Measurements from ENCODE around the gene NOS1AP. TPM values are rescaled to one million over a fixed set of nuclear protein-coding genes. Genes with fewer than 3 reads are reported as not detected.

Gene NOS1AP
- total RNA-seq, 3 donors from 2014 or later = 11.8 to 17.4 (median 14.3) TPM

DNA sequence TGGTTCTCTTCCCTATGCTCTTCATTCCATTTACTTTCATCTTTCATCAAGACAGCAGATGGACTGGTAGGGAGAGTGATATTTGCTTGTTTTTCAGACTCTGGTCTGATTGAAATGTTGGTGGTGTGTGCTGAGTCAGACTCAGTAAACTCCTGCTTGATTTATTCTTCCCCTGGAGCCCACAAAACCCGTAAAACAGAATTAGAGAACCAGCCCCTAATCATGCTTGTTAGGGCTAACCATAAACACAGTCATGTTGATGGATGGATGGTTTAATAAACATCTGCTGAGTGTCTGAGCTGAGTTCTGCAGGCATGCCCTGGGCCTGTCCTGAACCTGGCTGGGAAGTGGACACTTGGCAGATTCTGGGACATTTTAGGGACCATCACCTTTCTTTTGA lies 24.8 kb downstream of the NOS1AP start:
- H3K4me1 ChIP-seq (ENCODE audit: low read depth) = no peaks in the 10 kb centered on the region
- H3K4me3 ChIP-seq = no peak overlapping the region
- ATAC-seq = no peak
- TF ChIP-seq, protein P1, sequence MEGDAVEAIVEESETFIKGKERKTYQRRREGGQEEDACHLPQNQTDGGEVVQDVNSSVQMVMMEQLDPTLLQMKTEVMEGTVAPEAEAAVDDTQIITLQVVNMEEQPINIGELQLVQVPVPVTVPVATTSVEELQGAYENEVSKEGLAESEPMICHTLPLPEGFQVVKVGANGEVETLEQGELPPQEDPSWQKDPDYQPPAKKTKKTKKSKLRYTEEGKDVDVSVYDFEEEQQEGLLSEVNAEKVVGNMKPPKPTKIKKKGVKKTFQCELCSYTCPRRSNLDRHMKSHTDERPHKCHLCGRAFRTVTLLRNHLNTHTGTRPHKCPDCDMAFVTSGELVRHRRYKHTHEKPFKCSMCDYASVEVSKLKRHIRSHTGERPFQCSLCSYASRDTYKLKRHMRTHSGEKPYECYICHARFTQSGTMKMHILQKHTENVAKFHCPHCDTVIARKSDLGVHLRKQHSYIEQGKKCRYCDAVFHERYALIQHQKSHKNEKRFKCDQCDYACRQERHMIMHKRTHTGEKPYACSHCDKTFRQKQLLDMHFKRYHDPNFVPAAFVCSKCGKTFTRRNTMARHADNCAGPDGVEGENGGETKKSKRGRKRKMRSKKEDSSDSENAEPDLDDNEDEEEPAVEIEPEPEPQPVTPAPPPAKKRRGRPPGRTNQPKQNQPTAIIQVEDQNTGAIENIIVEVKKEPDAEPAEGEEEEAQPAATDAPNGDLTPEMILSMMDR (IDR thresholded peaks at IDR 0.05) = no peak
- intact Hi-C loops (cut with DNase I, micrococcal nuclease) = no loop called here
- H3K36me3 ChIP-seq (ENCODE audit: low read depth) = no peaks in the 10 kb centered on the region
- no peaks in the 10 kb centered on the region for H3K9me3 ChIP-seq
- no peak for DNase-seq

DNA sequence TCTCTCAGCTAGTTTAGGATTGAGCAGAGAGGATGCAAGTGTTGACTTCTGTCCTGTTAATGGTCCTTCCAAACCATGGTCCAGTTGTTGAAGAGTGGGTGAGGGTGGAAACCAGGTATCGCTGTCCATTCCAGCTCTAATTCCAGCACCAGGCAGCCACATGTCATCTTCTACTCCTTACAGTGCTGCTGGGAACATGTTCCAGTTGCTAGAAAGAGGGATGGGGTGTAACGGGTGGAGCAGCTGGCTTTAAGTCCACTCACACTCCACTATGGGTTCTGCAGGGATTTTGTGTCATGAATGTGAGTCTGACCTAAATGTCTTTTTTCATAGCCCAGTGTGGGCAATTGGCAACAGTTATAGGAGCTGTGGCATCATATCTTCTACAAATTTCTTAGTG lies 25.2 kb downstream of the NOS1AP start:
- intact Hi-C loops (cut with DNase I, micrococcal nuclease) = no loop called here
- DNase-seq (no peak), ATAC-seq (no peak)
- TF ChIP-seq, protein P1 (IDR thresholded peaks at IDR 0.05) = no peak
- Histone ChIP-seq H3K4me3 (no peak overlapping the region), H3K36me3 (ENCODE audit: low read depth) (no peaks in the 10 kb centered on the region), H3K9me3 (no peaks in the 10 kb centered on the region), H3K4me1 (ENCODE audit: low read depth) (no peaks in the 10 kb centered on the region)

DNA sequence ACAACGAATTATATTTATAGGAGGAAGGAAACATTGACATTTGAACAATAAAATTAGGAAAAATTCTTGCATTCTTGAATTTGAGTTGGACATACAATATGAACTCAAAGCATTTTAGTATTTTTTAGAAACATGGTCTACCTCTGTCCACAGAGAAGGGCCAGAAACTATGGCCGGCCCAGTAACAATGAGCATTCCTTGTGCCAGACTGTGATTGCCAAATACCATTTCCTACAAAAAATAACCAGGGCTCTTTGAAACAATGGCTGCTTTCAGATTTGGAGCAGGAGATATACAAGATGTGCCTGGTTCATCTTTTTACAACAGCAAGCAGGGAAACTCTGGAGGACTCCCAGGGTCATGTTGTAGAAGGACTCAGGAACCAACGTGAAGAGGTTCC lies 38.4 kb downstream of the NOS1AP start:
- H3K9me3 ChIP-seq = no peaks in the 10 kb centered on the region
- ATAC-seq (no peak), DNase-seq (no peak)
- no peaks in the 10 kb centered on the region for H3K4me1 ChIP-seq (ENCODE audit: low read depth)
- intact Hi-C loops (cut with DNase I, micrococcal nuclease) = no loop called here
- no peak overlapping the region for H3K4me3 ChIP-seq
- no peaks in the 10 kb centered on the region for H3K36me3 ChIP-seq (ENCODE audit: low read depth)
- TF ChIP-seq, protein P1 (IDR thresholded peaks at IDR 0.05) = no peak

DNA sequence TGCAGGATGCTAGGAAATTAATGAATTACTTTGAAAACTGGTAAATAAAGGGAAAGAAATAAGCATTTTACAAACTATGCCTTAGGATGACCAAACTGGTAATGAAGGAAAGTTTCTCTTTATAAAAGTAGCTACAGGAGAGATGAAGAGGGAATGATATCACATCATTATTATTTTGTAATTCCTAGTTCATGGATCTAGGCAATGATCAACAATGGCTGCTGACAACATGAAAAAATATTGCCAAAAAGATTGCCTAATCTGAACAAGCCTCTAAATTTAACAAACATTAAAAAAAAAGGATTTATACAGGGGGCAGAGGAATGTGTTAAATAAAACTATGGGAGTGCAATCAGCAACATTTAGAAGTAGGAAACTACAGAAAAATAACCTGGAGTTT lies 38.9 kb downstream of the NOS1AP start:
- Histone ChIP-seq H3K4me3 (no peak overlapping the region), H3K4me1 (ENCODE audit: low read depth) (no peaks in the 10 kb centered on the region), H3K9me3 (no peaks in the 10 kb centered on the region), H3K36me3 (ENCODE audit: low read depth) (no peaks in the 10 kb centered on the region)
- ATAC-seq (no peak), DNase-seq (no peak)
- TF ChIP-seq, protein P1 (IDR thresholded peaks at IDR 0.05) = no peak
- intact Hi-C loops (cut with DNase I, micrococcal nuclease) = no loop called here

DNA sequence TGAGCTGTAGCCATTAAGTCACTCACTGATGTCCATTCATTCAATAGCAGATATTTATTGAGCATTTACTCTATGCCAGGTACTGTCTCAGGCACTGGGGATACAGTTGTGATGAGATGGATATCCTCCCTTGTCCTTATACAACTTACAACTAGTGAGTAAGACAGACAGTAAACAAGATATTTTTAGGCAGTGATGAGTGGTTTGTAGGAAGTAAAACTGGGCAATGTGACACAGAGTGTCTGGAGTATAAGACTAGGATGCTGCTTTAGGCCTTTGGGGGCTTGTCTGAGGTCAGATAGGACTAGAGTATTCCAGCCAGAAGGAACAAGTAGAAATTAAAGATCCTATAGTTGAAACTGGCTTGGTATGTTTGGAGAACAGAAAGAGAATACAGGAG lies 41.4 kb downstream of the NOS1AP start:
- TF ChIP-seq, protein P1 (IDR thresholded peaks at IDR 0.05) = no peak
- H3K4me1 ChIP-seq (ENCODE audit: low read depth) = no peaks in the 10 kb centered on the region
- H3K36me3 ChIP-seq (ENCODE audit: low read depth) = no peaks in the 10 kb centered on the region
- DNase-seq (no peak), ATAC-seq (no peak)
- intact Hi-C loops (cut with DNase I, micrococcal nuclease) = no loop called here
- H3K9me3 ChIP-seq = no peaks in the 10 kb centered on the region
- H3K4me3 ChIP-seq = no peak overlapping the region

DNA sequence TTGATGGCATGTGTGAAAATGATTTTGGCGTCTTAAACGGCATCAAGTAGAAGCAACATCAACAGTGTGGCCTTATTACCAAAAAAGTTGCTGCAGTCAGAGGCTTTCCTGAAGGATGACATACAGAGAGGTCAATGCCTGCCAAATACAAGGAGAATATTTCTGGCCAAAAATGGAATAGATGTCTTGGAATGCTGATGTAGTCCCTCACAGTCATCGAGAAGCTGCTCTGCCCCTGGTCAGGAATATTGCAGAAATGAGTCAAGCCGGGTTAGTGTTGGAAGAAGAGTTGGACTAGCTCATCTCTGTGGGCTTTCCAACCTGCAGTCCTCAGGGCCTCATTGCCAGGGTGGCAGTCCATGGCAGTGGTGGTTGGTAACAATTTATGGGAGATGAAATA lies 42.1 kb downstream of the NOS1AP start:
- Histone ChIP-seq H3K9me3 (no peaks in the 10 kb centered on the region), H3K36me3 (ENCODE audit: low read depth) (no peaks in the 10 kb centered on the region), H3K4me1 (ENCODE audit: low read depth) (no peaks in the 10 kb centered on the region), H3K4me3 (no peak overlapping the region)
- TF ChIP-seq, protein P1 (IDR thresholded peaks at IDR 0.05) = no peak
- DNase-seq = no peak
- intact Hi-C loops (cut with DNase I, micrococcal nuclease) = no loop called here
- ATAC-seq = no peak

Data from mucosa of descending colon (tissue), 3 donors.